GM10847 (cell line): ENCODE results near the gene RFX2.

Experiments used
- POLR2A ChIP-seq: IDR thresholded peaks from 2 replicates; pipeline ENCODE4 v1.6.1; 2011; ENCODE audit not compliant: insufficient read length; ENCODE audit errors: extremely low read depth

RFX2 gene

GRCh38 chr19:6005321-6006069 lies 104.8 kb downstream of the RFX2 start:
- TF ChIP-seq POLR2A: no peak

GRCh38 chr19:6003976-6004375 lies 106.3 kb downstream of the RFX2 start:
- no peak for TF ChIP-seq POLR2A

GRCh38 chr19:6002591-6002990 lies 107.7 kb downstream of the RFX2 start:
- TF ChIP-seq POLR2A: no peak

- no peak for TF ChIP-seq POLR2A
These were observed 110.0 kb downstream of the RFX2 start for GRCh38 chr19:6000228-6000847.

GRCh38 chr19:5999693-6000092 lies 110.6 kb downstream of the RFX2 start:
- TF ChIP-seq POLR2A: no peak

GRCh38 chr19:5997371-5997770 lies 112.9 kb downstream of the RFX2 start:
- no peak for TF ChIP-seq POLR2A

- no peak for TF ChIP-seq POLR2A
These were observed 113.5 kb downstream of the RFX2 start for GRCh38 chr19:5996623-5997320.

- TF ChIP-seq POLR2A: no peak
These were observed 114.2 kb downstream of the RFX2 start for GRCh38 chr19:5996102-5996501.

GRCh38 chr19:5995606-5996005 lies 114.7 kb downstream of the RFX2 start:
- TF ChIP-seq POLR2A: no peak

- no peak for TF ChIP-seq POLR2A
These were observed 115.7 kb downstream of the RFX2 start for GRCh38 chr19:5994405-5995165.

- TF ChIP-seq POLR2A: no peak
These were observed 116.5 kb downstream of the RFX2 start for GRCh38 chr19:5993648-5994358.

GRCh38 chr19:5993201-5993600 lies 117.1 kb downstream of the RFX2 start:
- no peak for TF ChIP-seq POLR2A

GRCh38 chr19:5992756-5993155 lies 117.5 kb downstream of the RFX2 start:
- no peak for TF ChIP-seq POLR2A

- no peak for TF ChIP-seq POLR2A
These were observed 119.0 kb downstream of the RFX2 start for GRCh38 chr19:5991244-5991838.
